Osteocyte (in vitro differentiated cells): Measurements from ENCODE around the gene CDH23. TPM values are rescaled to one million over a fixed set of nuclear protein-coding genes. Genes with fewer than 3 reads are reported as not detected.

Experiments
- DNase-seq: peaks from one replicate; pipeline ENCODE4 v3.0.0; 2021; ENCODE audit warnings: mixed read lengths; ENCODE audit not compliant: unreplicated experiment; ENCODE audit errors: extremely low spot score
- H3K27ac Mint-ChIP-seq: one replicate; pipeline ENCODE4 v1.8.0; 2021; ENCODE audit warnings: mild to moderate bottlenecking, mixed read lengths; ENCODE audit not compliant: unreplicated experiment
- H3K27me3 Mint-ChIP-seq: one replicate; pipeline ENCODE4 v1.8.0; 2021; ENCODE audit warnings: mixed read lengths; ENCODE audit not compliant: unreplicated experiment
- H3K36me3 Mint-ChIP-seq: one replicate; pipeline ENCODE4 v1.8.0; 2021; ENCODE audit warnings: mixed read lengths; ENCODE audit not compliant: unreplicated experiment
- H3K4me1 Mint-ChIP-seq: one replicate; pipeline ENCODE4 v1.8.0; 2021; ENCODE audit warnings: mixed read lengths; ENCODE audit not compliant: unreplicated experiment
- H3K4me3 Mint-ChIP-seq: one replicate; pipeline ENCODE4 v1.8.0; 2021; ENCODE audit warnings: mild to moderate bottlenecking, moderate library complexity, mixed read lengths; ENCODE audit not compliant: unreplicated experiment
- H3K9me3 Mint-ChIP-seq: one replicate; pipeline ENCODE4 v1.8.0; 2021; ENCODE audit warnings: mixed read lengths; ENCODE audit not compliant: unreplicated experiment
- CTCF ChIP-seq: fragments of 200-600 bp; sonication (generic); IDR thresholded peaks from 2 replicates; pipeline ENCODE4 v1.5.0; 2021; ENCODE audit warnings: antibody characterized with exemption, mild to moderate bottlenecking, moderate library complexity
- total RNA-seq: library from RNA; stranded (reverse); gene quantifications from 2 replicates; pipeline ENCODE4 v1.2.1, GENCODE V29; 2021

Gene CDH23
- total RNA-seq, 1 donor from 2014 or later: not detected

- H3K4me3 Mint-ChIP-seq: no peak overlapping the region
- DNase-seq: peak; percentile 67
- TF ChIP-seq CTCF: no peak
- no peaks in the 10 kb centered on the region for H3K4me1 Mint-ChIP-seq
- no peaks in the 10 kb centered on the region for H3K36me3 Mint-ChIP-seq
- peaks cover 36% of the 10 kb centered on the region for H3K27me3 Mint-ChIP-seq
- H3K9me3 Mint-ChIP-seq: no peaks in the 10 kb centered on the region
- no peak overlapping the region for H3K27ac Mint-ChIP-seq
Observed at GRCh38 chr10:71423901-71424300, 27.2 kb downstream of the CDH23 start.

- H3K27ac Mint-ChIP-seq: no peak overlapping the region
- H3K9me3 Mint-ChIP-seq: no peaks in the 10 kb centered on the region
- H3K27me3 Mint-ChIP-seq: peaks cover 43% of the 10 kb centered on the region
- H3K4me3 Mint-ChIP-seq: no peak overlapping the region
- H3K4me1 Mint-ChIP-seq: no peaks in the 10 kb centered on the region
- DNase-seq: peak; percentile 80
- no peak for TF ChIP-seq CTCF
- H3K36me3 Mint-ChIP-seq: no peaks in the 10 kb centered on the region
Observed at GRCh38 chr10:71424496-71425194, 27.9 kb downstream of the CDH23 start.

GRCh38 chr10:71426058-71426605 is 29.4 kb downstream of the CDH23 start:
- Mint-ChIP-seq H3K9me3 (no peaks in the 10 kb centered on the region), H3K27me3 (peaks cover 49% of the 10 kb centered on the region), H3K27ac (no peak overlapping the region), H3K36me3 (no peaks in the 10 kb centered on the region), H3K4me1 (no peaks in the 10 kb centered on the region), H3K4me3 (no peak overlapping the region)
- DNase-seq: peak; percentile 51
- TF ChIP-seq CTCF: no peak

GRCh38 chr10:71427246-71427645 is 30.5 kb downstream of the CDH23 start:
- DNase-seq: peak; percentile 25
- H3K9me3 Mint-ChIP-seq: no peaks in the 10 kb centered on the region
- H3K4me1 Mint-ChIP-seq: peaks cover 7% of the 10 kb centered on the region
- H3K27me3 Mint-ChIP-seq: peaks cover 56% of the 10 kb centered on the region
- no peak overlapping the region for H3K27ac Mint-ChIP-seq
- no peaks in the 10 kb centered on the region for H3K36me3 Mint-ChIP-seq
- H3K4me3 Mint-ChIP-seq: no peak overlapping the region
- no peak for TF ChIP-seq CTCF

GRCh38 chr10:71429304-71429703 is 32.6 kb downstream of the CDH23 start:
- Mint-ChIP-seq H3K4me3 (no peak overlapping the region), H3K27me3 (peaks cover 55% of the 10 kb centered on the region), H3K9me3 (no peaks in the 10 kb centered on the region), H3K4me1 (peaks cover 7% of the 10 kb centered on the region), H3K36me3 (no peaks in the 10 kb centered on the region), H3K27ac (no peak overlapping the region)
- peak; percentile 75 for DNase-seq
- no peak for TF ChIP-seq CTCF
